Measurements from ENCODE around the gene MPV17.
"Not testable (repeated sequence)": the region's sequence is repeated elsewhere in the genome, so short reads cannot be mapped to it uniquely, and the experiment has no call there.

The MPV17 gene

DNA sequence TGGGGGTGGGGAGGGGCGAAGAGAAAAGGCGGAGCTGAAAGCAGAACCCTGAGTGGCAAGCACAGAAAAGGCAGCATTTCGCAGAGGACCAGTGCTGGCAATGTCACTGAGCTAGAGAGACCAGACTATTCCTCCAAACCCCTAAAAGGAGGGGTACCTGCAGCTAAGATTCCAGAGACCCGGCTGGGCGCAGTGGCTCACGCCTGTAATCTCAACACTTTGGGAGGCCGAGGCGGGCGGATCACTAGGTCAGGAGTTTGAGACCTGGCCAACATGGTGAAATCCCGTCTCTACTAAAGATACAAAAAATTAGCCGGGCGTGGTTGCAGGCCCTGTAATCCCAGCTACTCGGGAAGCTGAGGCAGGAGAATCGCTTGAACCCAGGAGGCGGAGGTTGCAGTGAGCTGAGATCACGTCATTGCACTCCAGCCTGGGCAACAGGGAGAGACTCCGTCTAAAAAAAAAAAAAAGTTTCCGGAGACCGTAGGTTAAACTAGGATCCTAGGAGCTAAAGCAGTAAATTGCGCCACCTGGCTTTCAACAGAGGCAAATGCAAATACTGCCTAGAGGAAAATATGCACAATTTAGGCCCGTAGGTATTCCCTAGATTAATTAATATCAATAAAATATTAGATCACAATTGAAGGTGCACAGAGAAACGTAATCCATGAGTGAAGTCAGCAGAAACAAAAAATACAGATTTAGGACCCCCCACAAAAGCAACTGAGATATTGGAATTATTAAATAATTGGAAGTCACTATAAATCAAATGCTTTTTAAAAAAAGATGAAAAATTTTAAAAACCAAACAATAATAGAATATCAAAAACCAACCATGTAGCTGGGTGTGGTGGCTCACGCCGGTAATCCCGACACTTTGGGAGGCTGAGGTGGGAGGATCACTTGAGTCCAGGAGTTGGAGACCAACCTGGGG lies 19.5 kb downstream of the MPV17 start:
- no peak for DNase-seq
- Histone ChIP-seq H3K4me3 (peak overlapping the region; percentile 25 to 36), H3K36me3 (no peaks in the 10 kb centered on the region), H3K4me1 (peaks cover 0 to 22% (median 20%) of the 10 kb centered on the region in 4 donors), H3K9me3 (peaks cover 0 to 5% (median 0%) of the 10 kb centered on the region in 3 donors), H3K27ac (no peak overlapping the region), H3K27me3 (peaks cover 10 to 49% of the 10 kb centered on the region in 2 donors)
- TF ChIP-seq, protein P1, sequence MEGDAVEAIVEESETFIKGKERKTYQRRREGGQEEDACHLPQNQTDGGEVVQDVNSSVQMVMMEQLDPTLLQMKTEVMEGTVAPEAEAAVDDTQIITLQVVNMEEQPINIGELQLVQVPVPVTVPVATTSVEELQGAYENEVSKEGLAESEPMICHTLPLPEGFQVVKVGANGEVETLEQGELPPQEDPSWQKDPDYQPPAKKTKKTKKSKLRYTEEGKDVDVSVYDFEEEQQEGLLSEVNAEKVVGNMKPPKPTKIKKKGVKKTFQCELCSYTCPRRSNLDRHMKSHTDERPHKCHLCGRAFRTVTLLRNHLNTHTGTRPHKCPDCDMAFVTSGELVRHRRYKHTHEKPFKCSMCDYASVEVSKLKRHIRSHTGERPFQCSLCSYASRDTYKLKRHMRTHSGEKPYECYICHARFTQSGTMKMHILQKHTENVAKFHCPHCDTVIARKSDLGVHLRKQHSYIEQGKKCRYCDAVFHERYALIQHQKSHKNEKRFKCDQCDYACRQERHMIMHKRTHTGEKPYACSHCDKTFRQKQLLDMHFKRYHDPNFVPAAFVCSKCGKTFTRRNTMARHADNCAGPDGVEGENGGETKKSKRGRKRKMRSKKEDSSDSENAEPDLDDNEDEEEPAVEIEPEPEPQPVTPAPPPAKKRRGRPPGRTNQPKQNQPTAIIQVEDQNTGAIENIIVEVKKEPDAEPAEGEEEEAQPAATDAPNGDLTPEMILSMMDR (IDR thresholded peaks at IDR 0.05): peak; percentile 80 to 83
- intact Hi-C loops (cut with DNase I; ENCODE audit: low total_unique reads): no loop called here

DNA sequence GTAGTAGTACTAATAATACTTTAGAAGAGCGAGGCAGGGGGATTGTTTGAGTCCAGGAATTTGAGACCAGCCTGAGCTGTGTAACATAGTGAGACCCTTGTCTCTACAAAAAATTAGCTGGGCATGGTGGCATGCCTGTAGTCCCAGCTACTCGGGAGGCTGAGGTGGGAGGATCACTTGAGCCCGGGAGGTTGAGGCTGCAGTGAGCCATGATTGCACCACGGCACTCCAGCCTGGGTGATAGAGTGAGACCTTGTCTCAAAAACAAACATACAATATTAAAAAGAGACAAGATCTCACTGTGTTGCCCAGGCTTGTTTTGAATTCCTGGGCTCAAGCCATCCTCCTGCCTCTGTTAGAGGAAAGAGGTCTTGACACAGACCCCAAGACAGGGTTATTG lies 22.3 kb downstream of the MPV17 start:
- H3K27ac ChIP-seq; DNase-seq; H3K9me3 ChIP-seq; H3K4me1 ChIP-seq; H3K4me3 ChIP-seq; H3K36me3 ChIP-seq; intact Hi-C loops (cut with DNase I; ENCODE audit: low total_unique reads): not testable (repeated sequence)
- peaks cover 0 to 32% of the 10 kb centered on the region in 2 donors for H3K27me3 ChIP-seq

DNA sequence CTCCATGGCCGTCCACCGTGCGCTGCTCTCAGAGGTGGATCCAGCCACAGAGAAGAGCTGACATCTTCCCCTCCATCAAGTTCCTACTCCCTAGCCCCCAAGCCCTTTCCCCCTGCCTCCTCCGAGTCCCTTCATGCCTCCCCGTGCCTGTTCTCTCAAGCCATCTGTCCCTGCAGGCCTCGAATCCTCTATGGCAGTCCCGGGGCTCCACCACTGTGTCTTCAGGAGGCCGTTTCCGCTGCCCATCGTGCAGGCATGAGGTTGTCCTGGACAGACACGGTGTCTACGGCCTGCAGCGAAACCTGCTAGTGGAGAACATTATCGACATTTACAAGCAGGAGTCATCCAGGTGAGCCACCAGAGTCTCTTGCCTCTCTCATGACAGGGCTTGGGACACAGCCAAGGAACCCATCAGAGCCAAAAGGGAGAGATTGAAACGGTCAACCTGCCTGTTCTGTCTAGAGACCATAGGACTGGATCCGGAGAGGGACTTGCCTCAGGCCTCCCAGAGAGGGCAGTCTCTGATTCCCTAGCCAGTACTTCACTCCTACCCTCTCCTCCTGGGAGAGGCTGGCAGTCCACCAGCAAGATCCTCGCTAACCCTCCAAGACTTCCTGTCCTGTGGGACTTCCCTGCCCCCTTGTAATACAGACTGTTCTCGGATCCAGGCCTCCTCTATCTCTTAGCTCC lies 24.4 kb downstream of the MPV17 start:
- Histone ChIP-seq H3K27ac (no peak overlapping the region), H3K27me3 (peaks cover 0 to 30% of the 10 kb centered on the region in 2 donors), H3K4me3 (no peak overlapping the region), H3K9me3 (no peaks in the 10 kb centered on the region), H3K36me3 (no peaks in the 10 kb centered on the region), H3K4me1 (peaks cover 0 to 3% (median 0%) of the 10 kb centered on the region in 4 donors)
- TF ChIP-seq, protein P1 (IDR thresholded peaks at IDR 0.05): no peak
- no peak for DNase-seq
- intact Hi-C loops (cut with DNase I; ENCODE audit: low total_unique reads): no loop called here

DNA sequence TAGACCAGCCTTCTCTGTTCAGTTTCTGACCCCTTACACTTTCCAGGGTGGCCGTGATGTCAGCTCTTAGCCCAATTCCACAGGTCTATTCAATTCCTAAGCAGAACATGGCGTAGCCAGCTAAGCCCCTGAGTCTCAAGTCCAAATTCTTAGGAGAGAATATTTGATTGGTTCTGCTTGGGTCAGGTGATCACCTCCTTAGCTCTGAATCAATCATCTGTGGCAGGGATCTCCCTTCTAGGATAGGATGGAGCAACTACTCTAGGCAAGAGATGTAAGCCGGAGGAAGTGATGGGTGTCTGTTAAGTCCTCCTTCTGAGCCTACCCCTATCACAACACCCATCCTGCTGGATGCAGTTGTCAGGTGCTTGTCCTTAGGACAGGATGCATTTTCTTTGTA lies 25.7 kb downstream of the MPV17 start:
- H3K27ac ChIP-seq: no peak overlapping the region
- H3K36me3 ChIP-seq: no peaks in the 10 kb centered on the region
- H3K4me3 ChIP-seq: no peak overlapping the region
- no peaks in the 10 kb centered on the region for H3K9me3 ChIP-seq
- TF ChIP-seq, protein P1 (IDR thresholded peaks at IDR 0.05): no peak
- peaks cover 0 to 32% of the 10 kb centered on the region in 2 donors for H3K27me3 ChIP-seq
- no peaks in the 10 kb centered on the region for H3K4me1 ChIP-seq
- no peak for DNase-seq
- intact Hi-C loops (cut with DNase I; ENCODE audit: low total_unique reads): no loop called here

DNA sequence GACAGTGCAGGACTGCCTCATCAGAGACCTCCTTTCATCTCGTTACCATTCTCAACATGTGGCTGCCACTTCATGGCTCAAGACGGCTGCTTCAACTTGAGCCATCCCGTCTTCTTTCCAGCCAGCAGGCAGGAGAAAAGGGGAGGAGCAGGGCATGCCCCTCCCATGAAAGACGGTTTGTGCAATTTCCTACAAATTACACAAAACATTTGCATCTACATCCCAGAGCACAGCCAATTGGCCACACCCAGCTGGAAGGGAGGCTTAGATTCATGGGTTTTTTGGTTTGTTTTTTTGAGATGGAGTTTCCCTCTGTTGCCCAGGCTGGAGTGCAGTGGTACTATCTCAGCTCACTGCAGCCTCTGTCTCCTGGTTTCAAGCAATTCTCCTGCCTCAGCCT lies 26.4 kb downstream of the MPV17 start:
- Histone ChIP-seq H3K4me3 (no peak overlapping the region), H3K27ac (no peak overlapping the region), H3K9me3 (no peaks in the 10 kb centered on the region), H3K4me1 (no peaks in the 10 kb centered on the region), H3K36me3 (no peaks in the 10 kb centered on the region), H3K27me3 (peaks cover 0 to 32% of the 10 kb centered on the region in 2 donors)
- intact Hi-C loops (cut with DNase I; ENCODE audit: low total_unique reads): no loop called here
- TF ChIP-seq, protein P1 (IDR thresholded peaks at IDR 0.05): no peak
- no peak for DNase-seq

DNA sequence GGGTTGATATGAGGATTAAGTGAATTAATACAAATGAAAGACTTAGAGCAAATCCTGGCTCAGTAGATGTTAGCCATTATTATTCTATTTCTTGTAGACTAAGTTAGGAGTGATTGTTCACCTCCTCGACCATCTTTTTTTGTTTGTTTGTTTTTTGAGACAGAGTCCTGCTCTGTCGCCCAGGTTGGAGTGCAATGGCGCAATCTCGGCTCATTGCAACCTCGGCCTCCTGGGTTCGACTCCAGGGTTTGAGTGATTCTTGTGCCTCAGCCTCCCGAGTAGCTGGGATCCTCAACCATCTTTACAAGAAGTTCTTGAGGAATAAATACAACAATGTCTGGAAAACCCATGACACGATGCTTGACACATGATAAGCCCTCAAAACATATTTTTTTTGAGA lies 28.0 kb downstream of the MPV17 start:
- H3K9me3 ChIP-seq: no peaks in the 10 kb centered on the region
- H3K27ac ChIP-seq: no peak overlapping the region
- no peak overlapping the region for H3K4me3 ChIP-seq
- no peak for DNase-seq
- peaks cover 0 to 41% of the 10 kb centered on the region in 2 donors for H3K27me3 ChIP-seq
- no peaks in the 10 kb centered on the region for H3K4me1 ChIP-seq
- H3K36me3 ChIP-seq: no peaks in the 10 kb centered on the region
- intact Hi-C loops (cut with DNase I; ENCODE audit: low total_unique reads): no loop called here
- TF ChIP-seq, protein P1 (IDR thresholded peaks at IDR 0.05): no peak

All from tibial artery (tissue), 4 donors.